ENCODE measurements around the gene GAPDH.

GRCh38 chr12:6494968-6495367, 39.3 kb upstream of the GAPDH start:
- TF ChIP-seq POLR2A (IDR thresholded peaks at IDR 0.05) (no peak), CTCF (IDR thresholded peaks at IDR 0.05) (no peak)
